GM12873 (cell line): Measurements from ENCODE around the gene RPL23.

ENCODE experiments used
- CTCF ChIP-seq: IDR thresholded peaks from 2 replicates; pipeline ENCODE4 v1.5.1; 2012; ENCODE audit warnings: low read depth, mild to moderate bottlenecking, moderate library complexity, low read length, control low read depth; ENCODE audit not compliant: insufficient read depth; ENCODE audit errors: missing control alignments

Gene RPL23

GRCh38 chr17:38883592-38884526 is 30.3 kb upstream of the RPL23 start:
- no peak for TF ChIP-seq CTCF

- TF ChIP-seq CTCF: no peak
These were observed 29.3 kb upstream of the RPL23 start for GRCh38 chr17:38882870-38883269.

GRCh38 chr17:38881600-38882191 is 28.2 kb upstream of the RPL23 start:
- TF ChIP-seq CTCF: no peak

GRCh38 chr17:38879878-38880665 is 26.6 kb upstream of the RPL23 start:
- TF ChIP-seq CTCF: no peak

- TF ChIP-seq CTCF: no peak
These were observed 23.8 kb upstream of the RPL23 start for GRCh38 chr17:38877130-38877851.

- TF ChIP-seq CTCF: no peak
These were observed 22.1 kb upstream of the RPL23 start for GRCh38 chr17:38875477-38876075.
